ENCODE measurements around the gene SLCO4A1. TPM values are rescaled to one million over a fixed set of nuclear protein-coding genes. Genes with fewer than 3 reads are reported as not detected.

SLCO4A1 gene
- 2.5 TPM for total RNA-seq

GRCh38 chr20:62642051-62642665 is at the start of gene SLCO4A1:
TSS of gene SLCO4A1 (plus strand) at chr20:62642503. CDS start at chr20:62656455, 13,952 bp downstream.

GRCh38 chr20:62708591-62709536 is 66.6 kb downstream of the SLCO4A1 start, which contains the start of gene NTSR1:
TSS of gene NTSR1 (plus strand) at chr20:62708836. CDS start at chr20:62709208, 372 bp downstream.

Other genes starting within 250 kb of the SLCO4A1 start
- gene CABLES2, start 235.2 kb upstream of the SLCO4A1 start, total RNA-seq = 7.2 TPM
- not detected for gene RBBP8NL, start 215.0 kb upstream of the SLCO4A1 start, total RNA-seq
- gene GATA5, start 166.5 kb upstream of the SLCO4A1 start, total RNA-seq = not detected
- gene NTSR1, start 66.3 kb downstream of the SLCO4A1 start, total RNA-seq = 11.9 TPM
- gene MRGBP, start 154.0 kb downstream of the SLCO4A1 start, total RNA-seq = 15.3 TPM
- 26.9 TPM for gene OGFR, start 162.3 kb downstream of the SLCO4A1 start, total RNA-seq
- gene COL9A3, start 174.5 kb downstream of the SLCO4A1 start, total RNA-seq = 27.9 TPM
- 8.1 TPM for gene TCFL5, start 219.3 kb downstream of the SLCO4A1 start, total RNA-seq

All from parietal lobe (tissue), 1 donor.